Upper lobe of left lung (tissue), 4 donors: ENCODE results near the gene TMEM273.

Source experiments
- CTCF ChIP-seq, 6 experiments: fragments of 450-650 bp in 4 of 6; fragments of 200-600 bp in 2 of 6; sonication (generic) in 2 of 6; IDR thresholded peaks; one replicate each; pipeline ENCODE4 v1.5.1; 2016 to 2019; ENCODE audit warnings: antibody characterized with exemption in 6 of 6
- EP300 ChIP-seq, 4 donors: sonication (generic); formaldehyde crosslinking; IDR thresholded peaks; one replicate each; pipeline ENCODE4 v1.5.1; 2017; ENCODE audit warnings: antibody characterized with exemption in 4 of 4, control low read depth in 2 of 4
- POLR2A ChIP-seq, 4 donors: fragments of 450-650 bp; IDR thresholded peaks; one replicate each; pipeline ENCODE4 v1.5.1; 2016 to 2017; ENCODE audit warnings: antibody characterized with exemption in 4 of 4, mild to moderate bottlenecking in 2 of 4

DNA sequence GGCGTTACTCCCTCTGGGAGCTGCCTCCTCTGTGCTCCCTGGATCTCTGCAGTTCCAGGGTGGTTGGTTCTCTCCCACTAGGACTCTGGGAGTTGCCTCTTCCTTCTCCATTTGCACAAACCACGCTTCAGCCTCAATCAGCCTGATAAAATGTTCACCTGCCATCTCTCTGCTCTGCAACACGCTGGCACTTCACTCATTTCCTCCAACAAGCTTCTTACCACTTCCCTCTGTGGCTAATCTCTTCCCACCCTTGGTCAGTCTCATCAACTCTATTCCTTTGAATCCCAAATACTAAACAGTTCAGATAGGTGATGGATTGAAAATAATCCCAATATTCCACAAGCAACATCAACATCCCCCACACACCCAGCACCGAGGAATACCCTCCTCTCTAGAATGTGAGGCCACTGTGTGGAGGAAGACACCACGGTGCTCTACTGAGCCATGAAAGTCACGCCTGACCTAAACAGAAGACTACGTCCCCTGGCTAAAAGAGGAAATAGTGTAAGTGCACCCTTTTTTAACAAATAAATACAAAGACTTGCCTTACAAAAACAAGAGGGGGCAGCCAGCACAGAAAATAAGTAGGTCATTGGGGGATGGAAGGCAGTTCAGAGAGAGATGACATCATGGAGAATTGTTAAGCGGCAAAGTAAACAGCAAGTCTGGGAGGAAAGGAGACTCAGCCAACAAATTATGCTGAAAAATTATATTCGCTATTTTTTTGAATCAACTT, 52.4 kb downstream of the TMEM273 start:
- peak in 1 of 4 donors; percentile 51 for TF ChIP-seq EP300 (IDR thresholded peaks at IDR 0.05)
- no peak for TF ChIP-seq POLR2A (IDR thresholded peaks at IDR 0.05)
- TF ChIP-seq CTCF (IDR thresholded peaks at IDR 0.05), result peak in 1 of 6 experiments; percentile 5
